BJ (cell line): ENCODE measurements around the gene KNTC1. TPM values are rescaled to one million over a fixed set of nuclear protein-coding genes. Genes with fewer than 3 reads are reported as not detected.
"Not testable (repeated sequence)": the region's sequence is repeated elsewhere in the genome, so short reads cannot be mapped to it uniquely, and the experiment has no call there.

ENCODE experiments used
- CTCF ChIA-PET: fragments of 350-600 bp; formaldehyde crosslinking; extraction: SDS; loops from one replicate; lab custom pipeline; 2021; ENCODE audit warnings: antibody characterized with exemption, inconsistent platforms; lab: Yijun Ruan, JAX
- POLR2A ChIA-PET: fragments of 300-600 bp; sonication (Branson Sonifier 250); formaldehyde crosslinking; extraction: SDS; loops from one replicate; lab custom pipeline; 2021; ENCODE audit warnings: antibody characterized with exemption; lab: Charles Lee
- DNase-seq: peaks from one replicate; pipeline ENCODE4 v3.0.0-alpha.2; 2011; ENCODE audit warnings: low read depth
- H3K27me3 ChIP-seq: 2 replicates; pipeline ENCODE4 v1.6.0; 2011; ENCODE audit warnings: low read length; ENCODE audit not compliant: control insufficient read depth, insufficient read depth
- H3K36me3 ChIP-seq: 2 replicates; pipeline ENCODE4 v1.5.1; 2011; ENCODE audit warnings: low read length; ENCODE audit not compliant: control insufficient read depth, insufficient read depth
- H3K4me3 ChIP-seq: 2 replicates; pipeline ENCODE4 v1.5.1; 2011; ENCODE audit warnings: low read depth, mild to moderate bottlenecking, control low read depth, low read length
- CTCF ChIP-seq: IDR thresholded peaks from 2 replicates; pipeline ENCODE4 v1.5.1; 2011; ENCODE audit warnings: low read depth, mild to moderate bottlenecking, control low read depth, inconsistent platforms, low read length, moderate library complexity; ENCODE audit not compliant: insufficient read depth
- polyA minus RNA-seq: library from RNA; depleted of rRNA, polyadenylated mRNA; stranded (reverse); fragments of >200 nt; gene quantifications from 2 replicates; pipeline ENCODE4 v1.2.3, GENCODE V29; 2011; rRNA and poly(A)+ RNA removed
- polyA plus RNA-seq: library from polyadenylated mRNA; depleted of rRNA; stranded (reverse); fragments of >200 nt; gene quantifications from 2 replicates; pipeline ENCODE4 v1.2.3, GENCODE V29; 2011; rRNA removed

Gene KNTC1
- 12.5 and 13.6 TPM in 2 replicates for polyA plus RNA-seq
- 11.2 and 12.1 TPM in 2 replicates for polyA minus RNA-seq

GRCh38 chr12:122526683-122527477 is at the start of gene KNTC1, which contains the start of gene RSRC2:
Gene KNTC1 (plus strand): TSS chr12:122527249. CDS start chr12:122530064, 2,815 bp downstream.
Gene RSRC2 (minus strand): TSS chr12:122526936. CDS start chr12:122526853, 83 bp downstream.
- TF ChIP-seq CTCF = no peak
- Histone ChIP-seq H3K36me3 (peaks cover 2% of the 10 kb centered on the region), H3K4me3 (peak within 1 kb of the TSS; percentile 89), H3K27me3 (no peaks in the 10 kb centered on the region)
- POLR2A ChIA-PET = interaction anchor here (0.5 to 1.0 kb wide), 6 partner anchors 9 to 1977 kb away, joined by 3 to 14 read pairs (median 4); partner anchors contain the start of gene ZCCHC8
- DNase-seq = peak; percentile 99
- CTCF ChIA-PET = interaction anchor here (1.5 kb wide), 1 partner anchor 127 kb away, joined by 3 read pairs; no protein-coding TSS in a partner anchor

- no peak for DNase-seq
- CTCF ChIA-PET = interaction anchor here (0.7 to 1.0 kb wide), 2 partner anchors 9 to 14 kb away, joined by 3 to 4 read pairs; no protein-coding TSS in a partner anchor
- peaks cover 17% of the 10 kb centered on the region for H3K36me3 ChIP-seq
- TF ChIP-seq CTCF = no peak
- H3K27me3 ChIP-seq = no peaks in the 10 kb centered on the region
- H3K4me3 ChIP-seq = no peak overlapping the region
- POLR2A ChIA-PET = no interaction called here
Observed at GRCh38 chr12:122480753-122481152, 46.3 kb upstream of the KNTC1 start.

- TF ChIP-seq CTCF = no peak
- no peak overlapping the region for H3K4me3 ChIP-seq
- H3K36me3 ChIP-seq = peaks cover 15% of the 10 kb centered on the region
- no peak for DNase-seq
- ChIA-PET POLR2A (no interaction called here), CTCF (no interaction called here)
- H3K27me3 ChIP-seq = no peaks in the 10 kb centered on the region
Observed at GRCh38 chr12:122481861-122482260, 45.2 kb upstream of the KNTC1 start.

GRCh38 chr12:122483969-122484368 is 43.1 kb upstream of the KNTC1 start:
- Histone ChIP-seq H3K27me3 (no peaks in the 10 kb centered on the region), H3K4me3 (no peak overlapping the region), H3K36me3 (peaks cover 20% of the 10 kb centered on the region)
- ChIA-PET POLR2A (no interaction called here), CTCF (interaction anchor here (0.7 to 3.3 kb wide), 4 partner anchors 11 to 84 kb away, joined by 3 to 13 read pairs (median 4); no protein-coding TSS in a partner anchor)
- no peak for TF ChIP-seq CTCF
- DNase-seq = no peak

- H3K27me3 ChIP-seq, DNase-seq, H3K4me3 ChIP-seq, POLR2A ChIA-PET: not testable (repeated sequence)
- peaks cover 20% of the 10 kb centered on the region for H3K36me3 ChIP-seq
- CTCF ChIA-PET = interaction anchor here (0.7 to 3.3 kb wide), 3 partner anchors 12 to 85 kb away, joined by 3 to 13 read pairs (median 4); no protein-coding TSS in a partner anchor
Observed at GRCh38 chr12:122484385-122484784, 42.7 kb upstream of the KNTC1 start.

GRCh38 chr12:122486360-122486759 is 40.7 kb upstream of the KNTC1 start:
- H3K27me3 ChIP-seq, DNase-seq, POLR2A ChIA-PET, H3K4me3 ChIP-seq: not testable (repeated sequence)
- H3K36me3 ChIP-seq = peaks cover 17% of the 10 kb centered on the region
- CTCF ChIA-PET = interaction anchor here (1.0 to 1.6 kb wide), 2 partner anchors 15 to 152 kb away, joined by 3 to 6 read pairs; no protein-coding TSS in a partner anchor
